CD4-positive, alpha-beta memory T cell (primary cell): ENCODE results near the gene SLC25A44. TPM values are rescaled to one million over a fixed set of nuclear protein-coding genes. Genes with fewer than 3 reads are reported as not detected.
"Not testable (repeated sequence)": the region's sequence is repeated elsewhere in the genome, so short reads cannot be mapped to it uniquely, and the experiment has no call there.

Experiments used
- CTCF ChIA-PET: fragments of 350-600 bp; sonication (Branson Sonifier 250); formaldehyde crosslinking; loops from one replicate; lab custom pipeline; 2021; ENCODE audit warnings: inconsistent platforms; ENCODE audit not compliant: partially characterized antibody; lab: Charles Lee
- POLR2A ChIA-PET: fragments of 350-600 bp; sonication (Branson Sonifier 250); formaldehyde crosslinking; loops from one replicate; lab custom pipeline; 2021; ENCODE audit not compliant: partially characterized antibody; lab: Charles Lee
- DNase-seq, 5 donors: peaks; one replicate each; pipeline versions ENCODE4 v3.0.0 to v3.0.0-alpha.2; 2020 to 2022; ENCODE audit warnings: mixed read lengths in 1 of 5
- H3K27ac ChIP-seq: one replicate; pipeline ENCODE4 v1.7.0; 2013; ENCODE audit warnings: low read depth, low read length
- H3K27me3 ChIP-seq: 2 replicates; pipeline ENCODE4 v1.7.0; 2013; ENCODE audit warnings: mild to moderate bottlenecking, low read length, moderate library complexity; ENCODE audit not compliant: insufficient read depth
- H3K36me3 ChIP-seq: 2 replicates; pipeline ENCODE4 v1.7.0; 2013; ENCODE audit warnings: mild to moderate bottlenecking, low read length, moderate library complexity; ENCODE audit not compliant: insufficient read depth
- H3K4me1 ChIP-seq: 2 replicates; pipeline ENCODE4 v1.7.0; 2013; ENCODE audit warnings: mild to moderate bottlenecking, low read length, moderate library complexity; ENCODE audit not compliant: insufficient read depth
- H3K4me3 ChIP-seq, 2 donors: one replicate each; pipeline ENCODE4 v1.7.0; 2013; ENCODE audit warnings: low read length in 2 of 2, mild to moderate bottlenecking in 1 of 2
- H3K9me3 ChIP-seq, 2 donors: one replicate each; pipeline ENCODE4 v1.7.0; 2013; ENCODE audit warnings: low read length in 2 of 2, control low read depth in 1 of 2; ENCODE audit not compliant: control insufficient read depth in 1 of 2
- H3K27ac Mint-ChIP-seq, 7 donors: one replicate each; pipeline ENCODE4 v1.8.0; 2020 to 2021; ENCODE audit warnings: mixed read lengths in 7 of 7, mild to moderate bottlenecking in 6 of 7, inconsistent platforms in 3 of 7, moderate library complexity in 3 of 7
- H3K27me3 Mint-ChIP-seq, 2 donors: one replicate each; pipeline ENCODE4 v1.8.0; 2020 to 2021; ENCODE audit warnings: mixed read lengths in 2 of 2
- H3K36me3 Mint-ChIP-seq, 2 donors: one replicate each; pipeline ENCODE4 v1.8.0; 2020 to 2021; ENCODE audit warnings: mixed read lengths in 2 of 2, inconsistent platforms in 1 of 2, mild to moderate bottlenecking in 1 of 2
- H3K4me1 Mint-ChIP-seq, 4 donors: one replicate each; pipeline ENCODE4 v1.8.0; 2020 to 2021; ENCODE audit warnings: mixed read lengths in 4 of 4, mild to moderate bottlenecking in 1 of 4
- H3K4me3 Mint-ChIP-seq, 8 donors: one replicate each; pipeline ENCODE4 v1.8.0; 2020 to 2021; ENCODE audit warnings: mixed read lengths in 8 of 8, mild to moderate bottlenecking in 7 of 8, moderate library complexity in 6 of 8, inconsistent platforms in 3 of 8
- H3K9me3 Mint-ChIP-seq, 8 donors: one replicate each; pipeline ENCODE4 v1.8.0; 2020 to 2021; ENCODE audit warnings: mixed read lengths in 8 of 8, mild to moderate bottlenecking in 5 of 8, inconsistent platforms in 3 of 8, moderate library complexity in 1 of 8
- intact Hi-C: fragments of 100-400 bp; cut with micrococcal nuclease; formaldehyde crosslinking; loops from one replicate; pipeline ENCODE4 v1.15.1; 2023
- polyA plus RNA-seq, 2 donors: library from polyadenylated mRNA; unstranded; fragments of 300-500 nt; fragmentation: Illumina TruSeq; gene quantifications; one replicate each; pipeline ENCODE4 v1.2.3, GENCODE V29; 2021
- total RNA-seq, 2 experiments: library from RNA; stranded (reverse); gene quantifications; one replicate each; pipeline ENCODE4 v1.2.3, GENCODE V29; 2021

Gene SLC25A44
- total and polyA plus RNA-seq, 4 experiments from 2014 or later = 9.8 to 23.3 (median 18.3) TPM

DNA sequence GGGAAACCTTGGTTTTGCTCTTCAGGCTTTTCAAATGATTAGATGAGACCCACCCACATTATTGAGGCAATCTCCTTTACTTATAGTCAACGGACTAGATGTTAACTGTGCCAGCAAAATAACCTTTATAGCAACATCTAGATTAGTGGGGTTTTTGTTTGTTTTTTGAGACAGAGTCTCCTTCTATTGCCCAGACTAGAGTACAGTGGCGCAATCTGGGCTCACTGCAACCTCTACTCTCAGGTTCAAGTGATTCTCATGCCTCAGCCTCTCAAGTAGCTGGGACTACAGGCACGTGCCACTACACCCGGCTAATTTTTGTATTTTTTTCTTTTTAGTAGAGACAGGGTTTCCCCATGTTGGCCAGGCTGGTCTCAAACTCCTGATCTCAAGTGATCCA lies 3.6 kb upstream of the SLC25A44 start:
- CTCF ChIA-PET, H3K27ac Mint-ChIP-seq, H3K27me3 Mint-ChIP-seq, DNase-seq, H3K4me3 Mint-ChIP-seq, H3K36me3 Mint-ChIP-seq, H3K4me3 ChIP-seq, H3K36me3 ChIP-seq, H3K27me3 ChIP-seq, H3K27ac ChIP-seq, H3K9me3 ChIP-seq, POLR2A ChIA-PET: not testable (repeated sequence)
- peaks cover 0 to 12% (median 3%) of the 10 kb centered on the region in 8 donors for H3K9me3 Mint-ChIP-seq
- peaks cover 17% of the 10 kb centered on the region for H3K4me1 ChIP-seq
- intact Hi-C loops = loop anchor here (5.0 kb wide), 1 partner anchor 37 kb away; no protein-coding TSS in a partner anchor
- peaks cover 10 to 26% (median 17%) of the 10 kb centered on the region in 4 donors for H3K4me1 Mint-ChIP-seq

DNA sequence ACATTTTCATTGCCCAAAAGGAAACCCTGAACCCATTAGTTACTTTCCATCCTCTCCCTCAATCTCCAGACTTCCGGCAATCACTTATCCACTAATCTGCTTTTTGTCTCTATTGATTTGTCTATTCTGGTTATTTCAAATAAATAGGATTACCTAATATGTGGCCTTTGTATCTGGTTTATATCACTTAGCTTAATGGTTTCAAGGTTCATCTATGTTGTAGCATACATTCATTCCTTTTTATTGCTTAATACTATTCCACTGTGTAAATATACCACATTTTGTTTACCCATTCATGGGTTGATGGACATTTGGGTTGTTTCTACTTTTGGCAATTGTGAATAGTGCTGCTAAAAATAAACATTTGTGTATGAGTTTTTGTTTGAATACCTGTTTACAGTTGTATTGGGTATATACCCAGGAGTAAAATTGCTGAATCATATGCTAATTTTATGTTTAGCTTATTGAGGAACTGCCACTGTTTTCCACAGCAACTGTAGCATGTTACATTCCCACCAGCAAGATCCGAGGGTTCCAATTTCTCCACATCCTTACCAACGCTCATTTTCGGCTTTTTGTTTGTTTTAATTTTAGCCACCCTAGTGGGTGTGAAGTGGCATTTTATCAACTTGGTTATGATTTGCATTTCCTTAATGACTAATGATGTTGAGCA lies 2.5 kb upstream of the SLC25A44 start:
- POLR2A ChIA-PET = interaction anchor here (1.5 kb wide), 1 partner anchor 21 kb away, joined by 4 read pairs; the partner anchor contains the start of gene PMF1
- Histone ChIP-seq H3K9me3 (no peaks in the 10 kb centered on the region), H3K27ac (no peak overlapping the region), H3K4me1 (peaks cover 29% of the 10 kb centered on the region), H3K27me3 (no peaks in the 10 kb centered on the region), H3K36me3 (peaks cover 6% of the 10 kb centered on the region), H3K4me3 (no peak overlapping the region)
- DNase-seq = no peak
- peaks cover 10 to 13% of the 10 kb centered on the region in 2 donors for H3K36me3 Mint-ChIP-seq
- H3K4me1 Mint-ChIP-seq = peaks cover 16 to 37% (median 25%) of the 10 kb centered on the region in 4 donors
- CTCF ChIA-PET = no interaction called here
- intact Hi-C loops = loop anchor here (5.0 kb wide), 1 partner anchor 36 kb away; no protein-coding TSS in a partner anchor
- H3K9me3 Mint-ChIP-seq = peaks cover 0 to 8% (median 3%) of the 10 kb centered on the region in 8 donors
- no peak overlapping the region for H3K27ac Mint-ChIP-seq
- no peaks in the 10 kb centered on the region for H3K27me3 Mint-ChIP-seq
- no peak overlapping the region for H3K4me3 Mint-ChIP-seq

DNA sequence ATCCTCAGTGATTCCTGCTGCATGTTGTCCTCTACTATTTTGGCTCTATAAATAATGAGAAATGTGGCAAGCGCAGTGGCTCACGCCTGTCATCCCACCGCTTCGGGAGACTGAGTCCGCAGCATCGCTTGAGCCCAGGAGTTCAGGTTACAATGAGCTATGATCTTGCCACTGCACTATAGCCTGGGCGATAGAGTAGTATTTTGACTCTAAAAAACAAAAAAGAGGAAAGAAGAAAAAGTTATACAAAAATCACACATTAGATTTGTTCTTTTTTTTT lies 756 bp upstream of the SLC25A44 start:
- peaks cover 10 to 19% of the 10 kb centered on the region in 2 donors for H3K36me3 Mint-ChIP-seq
- Histone ChIP-seq H3K4me3 (peak overlapping the region; percentile 88 to 92), H3K4me1 (peaks cover 43% of the 10 kb centered on the region), H3K9me3 (no peaks in the 10 kb centered on the region), H3K27me3 (no peaks in the 10 kb centered on the region), H3K27ac (peak overlapping the region; percentile 79), H3K36me3 (peaks cover 6% of the 10 kb centered on the region)
- ChIA-PET POLR2A (interaction anchor here (1.0 to 2.5 kb wide), 6 partner anchors 19 to 548 kb away, joined by 3 to 54 read pairs (median 4); partner anchors contain the start of genes PMF1 and SMG5), CTCF (interaction anchor here (0.7 to 2.0 kb wide), 2 partner anchors 32 to 40 kb away, joined by 3 to 8 read pairs; no protein-coding TSS in a partner anchor)
- intact Hi-C loops = loop anchor here (1.0 to 5.0 kb wide), 5 partner anchors 20 to 145 kb away; partner anchors contain the start of genes CCT3, PMF1, SMG5 and TSACC
- peaks cover 24 to 53% (median 37%) of the 10 kb centered on the region in 4 donors for H3K4me1 Mint-ChIP-seq
- peak overlapping the region; percentile 93 to 99 (median 96) for H3K4me3 Mint-ChIP-seq
- DNase-seq = no peak
- H3K27ac Mint-ChIP-seq = peak overlapping the region in 6 of 7 donors; percentile 75 to 97 (median 96)
- no peaks in the 10 kb centered on the region for H3K27me3 Mint-ChIP-seq
- no peaks in the 10 kb centered on the region for H3K9me3 Mint-ChIP-seq

DNA sequence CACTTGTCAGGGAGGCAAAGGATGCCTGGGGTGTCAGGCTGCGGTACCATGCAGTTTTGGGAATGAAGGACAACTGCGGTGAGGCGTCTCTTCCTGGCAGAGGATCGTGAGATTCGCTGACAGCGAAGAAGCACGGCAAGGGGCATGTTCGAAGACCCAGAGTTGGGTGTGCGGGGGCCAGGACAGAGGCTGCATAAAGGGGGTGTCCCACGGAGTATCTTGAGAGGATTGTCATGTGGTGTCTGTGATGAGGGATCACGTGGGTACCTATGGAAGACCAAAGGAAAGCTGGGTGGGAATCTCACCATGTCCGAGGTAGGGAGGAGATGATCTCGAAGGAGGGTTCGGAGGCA lies 372 bp downstream of the SLC25A44 start:
- Mint-ChIP-seq H3K36me3 (peaks cover 11 to 26% of the 10 kb centered on the region in 2 donors), H3K4me3 (peak overlapping the region; percentile 93 to 99 (median 96)), H3K27me3 (no peaks in the 10 kb centered on the region), H3K9me3 (no peaks in the 10 kb centered on the region), H3K4me1 (peaks cover 30 to 64% (median 45%) of the 10 kb centered on the region in 4 donors), H3K27ac (peak overlapping the region; percentile 75 to 97 (median 96))
- ChIA-PET POLR2A (interaction anchor here (1.0 to 2.5 kb wide), 7 partner anchors 18 to 307 kb away, joined by 3 to 54 read pairs (median 4); partner anchors contain the start of genes LMNA and PMF1), CTCF (interaction anchor here (0.8 to 2.0 kb wide), 4 partner anchors 19 to 66 kb away, joined by 3 to 8 read pairs (median 4); partner anchors contain the start of gene PMF1)
- no peaks in the 10 kb centered on the region for H3K27me3 ChIP-seq
- H3K4me3 ChIP-seq = peak overlapping the region; percentile 88 to 92
- peak in 1 of 5 donors; percentile 52 for DNase-seq
- intact Hi-C loops = loop anchor here (5.0 kb wide), 1 partner anchor 33 kb away; no protein-coding TSS in a partner anchor
- peaks cover 54% of the 10 kb centered on the region for H3K4me1 ChIP-seq
- peaks cover 6% of the 10 kb centered on the region for H3K36me3 ChIP-seq
- H3K9me3 ChIP-seq = no peaks in the 10 kb centered on the region
- peak overlapping the region; percentile 79 for H3K27ac ChIP-seq

DNA sequence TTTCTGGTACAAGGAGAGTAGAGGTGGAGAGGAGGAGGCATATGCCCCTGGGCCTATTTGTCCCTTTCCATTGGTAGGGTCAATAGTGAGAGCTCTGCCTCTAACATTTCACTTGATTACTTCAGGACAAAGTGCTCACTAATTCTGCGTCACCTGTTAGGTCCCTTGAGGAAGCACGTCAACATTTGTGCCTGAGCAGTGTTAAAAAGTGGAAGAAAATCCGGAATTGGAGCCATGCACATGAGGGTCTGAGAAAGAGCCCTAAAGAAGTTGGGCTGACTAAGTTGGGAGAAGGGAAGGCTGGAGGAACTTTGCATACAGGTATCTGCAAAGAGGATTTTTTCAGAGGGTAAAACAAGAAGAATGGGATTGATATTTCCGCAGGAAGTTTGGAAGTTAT lies 1.9 kb downstream of the SLC25A44 start:
- Histone ChIP-seq H3K4me3 (no peak overlapping the region), H3K27me3 (no peaks in the 10 kb centered on the region), H3K36me3 (peaks cover 17% of the 10 kb centered on the region), H3K9me3 (no peaks in the 10 kb centered on the region), H3K27ac (no peak overlapping the region), H3K4me1 (peaks cover 67% of the 10 kb centered on the region)
- peaks cover 40 to 78% (median 59%) of the 10 kb centered on the region in 4 donors for H3K4me1 Mint-ChIP-seq
- H3K4me3 Mint-ChIP-seq = peak overlapping the region in 7 of 8 donors; percentile 22 to 98 (median 70)
- H3K27me3 Mint-ChIP-seq = no peaks in the 10 kb centered on the region
- H3K9me3 Mint-ChIP-seq = no peaks in the 10 kb centered on the region
- peak overlapping the region in 3 of 7 donors; percentile 77 to 87 (median 81) for H3K27ac Mint-ChIP-seq
- peaks cover 22 to 40% of the 10 kb centered on the region in 2 donors for H3K36me3 Mint-ChIP-seq
- ChIA-PET CTCF (no interaction called here), POLR2A (interaction anchor here (1.5 to 2.2 kb wide), 2 partner anchors 17 to 29 kb away, joined by 5 to 19 read pairs; partner anchors contain the start of gene PMF1)
- no peak for DNase-seq
- intact Hi-C loops = no loop called here

DNA sequence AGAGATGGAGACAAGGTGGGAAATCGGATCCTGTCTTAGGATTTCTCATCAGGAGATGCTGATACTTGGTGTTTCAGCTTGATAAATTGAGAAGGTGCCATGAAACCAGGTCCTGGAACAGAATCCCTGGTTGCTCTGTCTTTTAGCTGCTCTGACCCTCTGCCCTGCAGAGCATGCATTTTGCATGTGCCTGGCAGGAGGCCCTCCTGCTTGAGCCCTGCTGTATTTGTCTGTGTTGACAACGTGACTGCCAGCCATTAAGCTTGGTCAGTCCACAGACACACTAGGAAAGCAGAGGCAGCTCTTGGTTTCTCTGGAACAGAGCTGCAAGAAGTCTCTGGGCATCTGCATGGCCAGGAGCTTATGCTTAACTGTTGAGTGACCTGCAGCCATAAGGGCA lies 2.5 kb downstream of the SLC25A44 start:
- intact Hi-C loops = no loop called here
- H3K27me3 Mint-ChIP-seq = no peaks in the 10 kb centered on the region
- no peak overlapping the region for H3K27ac Mint-ChIP-seq
- H3K4me1 Mint-ChIP-seq = peaks cover 40 to 78% (median 59%) of the 10 kb centered on the region in 4 donors
- H3K4me3 Mint-ChIP-seq = peak overlapping the region in 1 of 8 donors; percentile 96
- H3K9me3 Mint-ChIP-seq = no peaks in the 10 kb centered on the region
- Histone ChIP-seq H3K36me3 (peaks cover 17% of the 10 kb centered on the region), H3K4me3 (no peak overlapping the region), H3K4me1 (peaks cover 73% of the 10 kb centered on the region), H3K27ac (no peak overlapping the region), H3K27me3 (no peaks in the 10 kb centered on the region), H3K9me3 (no peaks in the 10 kb centered on the region)
- H3K36me3 Mint-ChIP-seq = peaks cover 22 to 40% of the 10 kb centered on the region in 2 donors
- POLR2A ChIA-PET = interaction anchor here (2.2 kb wide), 1 partner anchor 17 kb away, joined by 19 read pairs; the partner anchor contains the start of gene PMF1
- CTCF ChIA-PET = interaction anchor here (0.8 to 2.6 kb wide), 3 partner anchors 14 to 48 kb away, joined by 3 to 9 read pairs (median 4); no protein-coding TSS in a partner anchor
- no peak for DNase-seq
